ENCODE results near the gene NOP9.
A peak's percentile ranks its signal among the peaks of the same experiment; 100 is the strongest.

NOP9 gene

GRCh38 chr14:24280797-24281460, 18.7 kb upstream of the NOP9 start:
- no peak for DNase-seq (ENCODE audit: low read depth)

GRCh38 chr14:24281636-24282035, 18.0 kb upstream of the NOP9 start:
- DNase-seq (ENCODE audit: low read depth) = no peak

GRCh38 chr14:24282736-24283135, 16.9 kb upstream of the NOP9 start:
- no peak for DNase-seq (ENCODE audit: low read depth)

DNA sequence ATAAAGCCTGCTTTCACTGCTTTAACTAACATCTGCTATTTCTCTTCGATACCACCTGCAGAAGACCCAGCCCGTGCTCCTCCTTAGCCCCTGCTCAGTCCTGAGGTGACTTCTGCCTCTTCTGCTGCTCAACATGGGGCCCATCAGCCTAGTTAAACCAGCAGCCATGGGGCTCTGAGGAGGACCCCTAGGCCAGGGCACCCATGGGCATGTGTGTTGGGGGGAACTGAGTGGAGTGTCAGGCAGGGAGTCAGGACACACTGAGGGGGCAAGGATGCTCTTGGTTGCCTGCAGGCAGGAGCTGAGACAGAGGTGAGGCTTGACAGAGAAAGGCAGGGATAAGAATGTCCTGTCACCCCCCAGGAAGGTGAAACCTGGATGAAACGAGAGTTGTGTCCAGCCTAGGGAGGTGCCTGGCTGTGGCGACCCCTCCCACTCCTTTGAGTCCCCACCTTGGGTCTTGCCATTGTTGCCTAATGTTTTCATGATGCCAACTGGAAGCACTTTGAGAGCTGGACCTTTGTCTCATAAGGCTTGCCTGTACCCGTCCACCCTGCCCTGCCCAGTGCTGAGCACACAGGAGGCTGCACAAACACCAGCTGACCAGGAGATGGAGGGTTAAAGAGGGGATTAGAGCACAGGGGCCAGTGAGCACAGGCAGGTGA, 15.7 kb upstream of the NOP9 start:
- DNase-seq (ENCODE audit: low read depth) = no peak

DNA sequence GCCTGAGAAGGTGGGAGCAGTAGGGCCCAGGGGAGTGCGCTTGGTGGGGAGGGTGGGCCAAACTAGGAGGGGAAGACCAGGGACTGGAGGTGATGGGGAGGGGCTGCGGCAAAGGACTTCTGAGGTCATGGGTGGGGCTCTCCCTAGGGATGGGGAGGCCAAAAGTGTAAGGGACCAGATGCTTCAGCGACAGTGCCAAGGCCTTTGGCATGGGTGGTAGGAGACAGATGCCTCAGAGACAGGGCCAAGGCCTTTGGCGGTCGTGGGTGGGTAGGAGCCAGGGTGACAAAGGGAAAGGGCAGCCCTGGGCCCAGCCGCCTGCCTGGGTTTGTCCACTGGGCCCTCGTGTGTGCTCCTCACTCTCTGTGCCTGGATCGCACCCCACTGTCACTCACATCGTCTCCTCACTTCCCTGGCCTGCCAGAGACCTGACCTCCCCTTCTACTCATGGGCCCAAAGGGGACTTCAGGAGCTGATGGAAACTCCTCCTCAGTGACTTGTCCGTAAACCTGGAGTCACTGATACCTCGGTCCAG, 15.1 kb upstream of the NOP9 start:
- DNase-seq (ENCODE audit: low read depth) = no peak

- DNase-seq (ENCODE audit: low read depth) = no peak
Observed at GRCh38 chr14:24285351-24285750, 14.3 kb upstream of the NOP9 start.

DNA sequence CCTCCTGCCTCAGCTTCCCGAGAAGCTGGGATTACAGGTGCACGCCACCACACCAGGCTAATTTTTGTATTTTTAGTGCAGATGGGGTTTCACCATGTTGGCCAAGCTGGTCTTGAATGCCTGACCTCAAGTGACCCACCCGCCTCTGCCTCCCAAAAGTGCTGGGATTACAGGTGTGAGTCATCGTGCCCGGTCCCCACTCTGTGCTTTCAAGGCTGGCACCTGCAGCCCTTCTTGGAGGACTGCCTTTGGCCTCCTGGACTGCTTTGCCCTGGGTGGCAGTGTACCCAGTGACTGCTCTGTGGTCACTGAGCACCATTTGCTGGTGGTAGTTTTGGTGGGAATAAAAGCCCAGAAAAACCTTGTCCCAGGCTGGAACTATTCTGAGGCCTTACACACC, 12.7 kb upstream of the NOP9 start:
- no peak for DNase-seq (ENCODE audit: low read depth)

- DNase-seq (ENCODE audit: low read depth) = no peak
Observed at GRCh38 chr14:24289649-24290280, 9.9 kb upstream of the NOP9 start.

GRCh38 chr14:24290746-24291145, 8.9 kb upstream of the NOP9 start:
- DNase-seq (ENCODE audit: low read depth) = no peak

DNA sequence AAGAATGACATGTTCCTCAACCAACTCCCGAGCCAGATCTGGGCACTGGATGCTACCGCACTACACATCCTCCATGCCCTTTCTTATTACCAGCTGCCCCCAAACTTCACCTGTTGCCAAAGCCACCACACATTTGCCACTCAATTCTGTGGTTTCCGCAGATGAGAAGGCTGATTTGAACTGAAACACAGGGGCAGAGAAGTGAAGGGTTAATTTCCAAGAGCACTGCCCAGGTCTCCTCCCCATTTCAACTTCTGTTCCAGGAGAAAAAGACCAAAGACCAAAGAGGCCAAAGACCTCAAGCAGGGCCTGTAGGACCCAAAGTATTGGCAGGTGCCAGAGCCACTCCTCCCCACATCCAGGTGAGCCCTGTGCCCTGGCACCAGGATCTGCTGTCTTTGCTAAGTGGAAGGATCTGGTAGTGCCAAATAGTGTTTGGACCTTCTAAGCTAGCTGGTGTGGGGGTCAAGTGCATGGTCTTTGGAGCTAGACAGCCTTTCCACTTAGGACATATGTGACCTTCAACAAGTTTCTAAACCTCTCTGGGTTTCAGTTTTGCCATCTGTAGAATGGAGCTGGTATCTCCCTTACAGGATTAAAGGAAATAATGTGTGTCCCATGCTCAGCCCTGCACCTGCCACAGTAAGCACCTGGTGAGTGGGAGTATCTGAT, 8.1 kb upstream of the NOP9 start:
- no peak for DNase-seq (ENCODE audit: low read depth)

GRCh38 chr14:24292118-24292807, 7.4 kb upstream of the NOP9 start:
- no peak for DNase-seq (ENCODE audit: low read depth)

GRCh38 chr14:24293525-24293924, 6.1 kb upstream of the NOP9 start:
- no peak for DNase-seq (ENCODE audit: low read depth)

DNA sequence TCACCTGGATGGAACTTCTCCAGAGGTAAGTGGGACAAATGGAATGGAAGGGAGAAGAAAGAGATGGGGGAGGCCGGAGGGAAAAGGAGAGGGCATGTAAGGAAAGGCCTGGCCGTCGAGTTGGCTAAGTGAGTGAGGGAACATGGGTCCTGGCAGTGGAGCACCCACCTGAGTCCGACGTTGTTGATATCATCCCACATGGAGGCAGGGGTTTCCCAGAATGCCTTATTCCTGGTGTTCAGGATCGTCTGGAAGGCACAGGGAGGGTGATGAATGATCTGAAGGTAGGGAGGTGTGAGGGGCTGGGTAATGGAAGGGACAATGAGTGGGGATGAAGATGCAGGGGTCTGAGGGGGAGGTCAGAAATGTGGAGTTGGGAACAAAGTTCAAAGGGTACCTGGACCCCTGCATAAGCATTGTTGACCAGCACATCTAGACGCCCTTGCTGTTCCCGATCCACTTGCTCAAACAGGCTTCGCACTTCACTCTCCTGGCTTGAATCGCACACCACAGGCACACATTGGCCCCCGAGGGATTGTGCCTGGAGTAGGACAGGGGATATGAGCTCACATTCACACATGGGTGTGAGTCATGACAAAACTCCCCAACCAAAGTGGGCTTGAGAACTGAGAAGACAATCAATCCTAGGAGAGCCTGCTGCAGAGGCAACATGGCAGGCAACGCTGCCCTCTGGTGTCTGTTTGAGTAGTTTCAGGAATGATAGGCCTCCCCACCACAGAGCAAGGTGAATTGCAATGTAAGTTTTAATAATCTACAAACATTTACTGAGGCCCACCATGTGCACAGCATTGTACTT, 3.1 kb upstream of the NOP9 start:
- DNase-seq (ENCODE audit: low read depth) = peak; percentile 40

GRCh38 chr14:24297190-24297964, 2.3 kb upstream of the NOP9 start:
- no peak for DNase-seq (ENCODE audit: low read depth)

GRCh38 chr14:24298892-24299254, 777 bp upstream of the NOP9 start:
- no peak for DNase-seq (ENCODE audit: low read depth)

DNA sequence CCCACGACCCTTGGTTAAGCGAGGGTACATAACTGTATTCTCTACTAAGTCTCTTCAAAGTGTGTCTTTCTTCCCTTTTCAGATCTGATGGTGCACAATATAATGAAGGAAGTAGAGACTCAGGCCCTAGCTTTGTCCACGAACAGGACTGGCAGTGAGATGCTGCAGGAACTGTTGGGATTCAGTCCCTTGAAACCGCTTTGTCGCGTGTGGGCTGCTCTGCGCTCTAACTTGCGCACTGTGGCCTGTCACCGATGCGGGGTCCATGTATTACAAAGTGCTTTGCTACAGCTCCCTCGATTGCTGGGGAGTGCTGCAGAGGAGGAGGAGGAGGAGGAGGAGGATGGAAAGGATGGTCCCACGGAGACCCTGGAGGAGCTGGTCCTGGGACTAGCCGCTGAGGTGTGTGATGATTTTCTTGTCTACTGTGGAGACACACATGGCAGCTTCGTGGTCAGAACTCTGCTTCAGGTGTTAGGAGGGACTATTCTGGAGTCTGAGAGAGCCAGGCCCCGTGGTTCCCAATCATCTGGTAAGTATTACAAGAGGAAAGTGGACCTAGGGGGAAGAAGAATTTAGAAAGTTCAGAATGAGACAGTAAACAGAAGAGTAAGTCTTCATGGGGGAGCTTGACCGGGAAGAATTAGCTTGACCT, 803 bp downstream of the NOP9 start:
- no peak for DNase-seq (ENCODE audit: low read depth)

- no peak for DNase-seq (ENCODE audit: low read depth)
Observed at GRCh38 chr14:24304019-24304387, 4.4 kb downstream of the NOP9 start.

- DNase-seq (ENCODE audit: low read depth) = no peak
Observed at GRCh38 chr14:24307156-24307574, 7.5 kb downstream of the NOP9 start.

- no peak for DNase-seq (ENCODE audit: low read depth)
Observed at GRCh38 chr14:24307575-24308341, 8.1 kb downstream of the NOP9 start, which contains the start of gene CIDEB. Gene CIDEB (minus strand): TSS chr14:24307977. CDS start chr14:24307858, 119 bp downstream.

All from stimulated activated CD8-positive, alpha-beta memory T cell treated with anti-CD3 and anti-CD28 coated beads, Interleukin-15, amount 100 ng/mL, for 1 hour (primary cell).